ENCODE data around the gene ZNF83. TPM values are rescaled to one million over a fixed set of nuclear protein-coding genes. Genes with fewer than 3 reads are reported as not detected.

ZNF83 gene
- total RNA-seq, 1 experiment from 2014 or later, result 31.6 TPM

- Histone ChIP-seq H2AFZ (ENCODE audit: low read length) (no peak overlapping the region), H3K27me3 (ENCODE audit: insufficient read depth, low read length) (no peaks in the 10 kb centered on the region; the same call in 1 of the 2 replicates), H2BK20ac (ENCODE audit: low read depth, low read length, poor library complexity, severe bottlenecking) (no peak overlapping the region), H3K56ac (ENCODE audit: insufficient read length, low read depth, low read length) (no peak overlapping the region), H3K14ac (ENCODE audit: insufficient read depth, low read length) (no peak overlapping the region), H3K23ac (ENCODE audit: insufficient read length, low read depth, low read length) (no peak overlapping the region), H3T11ph (ENCODE audit: low read length) (no peak overlapping the region), H2BK5ac (ENCODE audit: insufficient read length, low read length) (no peak overlapping the region), H4K5ac (ENCODE audit: insufficient read length, low read depth, low read length) (no peak overlapping the region), H4K8ac (replicated peaks; ENCODE audit: insufficient read length, low read depth, low read length) (no peak overlapping the region), H2BK120ac (ENCODE audit: low read depth, low read length, poor library complexity, severe bottlenecking) (no peak overlapping the region), H3K23me2 (ENCODE audit: insufficient read length, low read depth, low read length, poor library complexity, severe bottlenecking) (peaks cover 13% of the 10 kb centered on the region), H2AK5ac (ENCODE audit: insufficient read length, low read length) (no peak overlapping the region), H2BK15ac (ENCODE audit: low read depth, low read length) (no peak overlapping the region), H3K27ac (ENCODE audit: insufficient read length, low read depth, low read length) (no peak overlapping the region), H2BK12ac (ENCODE audit: insufficient read length, low read depth, low read length) (no peak overlapping the region), H3K4ac (ENCODE audit: low read depth, low read length) (no peak overlapping the region), H3K18ac (ENCODE audit: insufficient read length, low read depth, low read length) (no peak overlapping the region), H4K91ac (ENCODE audit: insufficient read length, low read depth, low read length) (no peak overlapping the region), H3K9me3 (ENCODE audit: control insufficient read depth, low read depth, low read length) (no peaks in the 10 kb centered on the region), H3K79me1 (ENCODE audit: insufficient read depth, low read depth, low read length, poor library complexity, severe bottlenecking) (no peaks in the 10 kb centered on the region), H3K4me1 (ENCODE audit: insufficient read depth, low read length) (no peaks in the 10 kb centered on the region), H4K20me1 (ENCODE audit: control insufficient read depth, insufficient read depth, insufficient read length) (no peaks in the 10 kb centered on the region), H3K9ac (ENCODE audit: extremely low read depth, insufficient read length, low read length) (no peak overlapping the region), H3K79me2 (ENCODE audit: insufficient read depth, low read length) (no peaks in the 10 kb centered on the region), H3K4me2 (ENCODE audit: insufficient read depth, insufficient read length, low read length) (no peak overlapping the region)
- Mint-ChIP-seq H3K9me3 (0 out of 5 replicates have a peak, but pooled peaks cover 0 to 1% of the 10 kb centered on the region in 2 experiments), H3K27me3 (ENCODE audit: low read depth) (peaks cover 26% of the 10 kb centered on the region), H3K4me1 (peaks cover 18 to 20% of the 10 kb centered on the region in 2 experiments), H3K27ac (no peak overlapping the region), H3K36me3 (ENCODE audit: insufficient read depth in 1 of 3, low read depth in 3 of 3) (peaks cover 0 to 7% (median 0%) of the 10 kb centered on the region in 3 experiments; a peak in 3 of 7 replicates), H3K4me3 (no peak overlapping the region)
- no peak for DNase-seq
- WGBS (ENCODE audit: extremely low coverage, insufficient read length, low lambda C conversion rate), result no CpG with 5 or more reads among the region's 3 CpGs
- TF ChIP-seq CTCF (conservative IDR thresholded peaks at IDR 0.05), result no peak
These were observed 49.5 kb upstream of the ZNF83 start for GRCh38 chr19:52687684-52688083.
